ENCODE results near the gene OR5K4.

Gene OR5K4, protein sequence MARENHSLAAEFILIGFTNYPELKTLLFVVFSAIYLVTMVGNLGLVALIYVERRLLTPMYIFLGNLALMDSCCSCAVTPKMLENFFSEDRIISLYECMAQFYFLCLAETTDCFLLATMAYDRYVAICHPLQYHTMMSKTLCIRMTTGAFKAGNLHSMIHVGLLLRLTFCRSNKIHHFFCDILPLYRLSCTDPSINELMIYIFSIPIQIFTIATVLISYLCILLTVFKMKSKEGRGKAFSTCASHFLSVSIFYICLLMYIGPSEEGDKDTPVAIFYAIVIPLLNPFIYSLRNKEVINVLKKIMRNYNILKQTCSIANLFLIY

DNA sequence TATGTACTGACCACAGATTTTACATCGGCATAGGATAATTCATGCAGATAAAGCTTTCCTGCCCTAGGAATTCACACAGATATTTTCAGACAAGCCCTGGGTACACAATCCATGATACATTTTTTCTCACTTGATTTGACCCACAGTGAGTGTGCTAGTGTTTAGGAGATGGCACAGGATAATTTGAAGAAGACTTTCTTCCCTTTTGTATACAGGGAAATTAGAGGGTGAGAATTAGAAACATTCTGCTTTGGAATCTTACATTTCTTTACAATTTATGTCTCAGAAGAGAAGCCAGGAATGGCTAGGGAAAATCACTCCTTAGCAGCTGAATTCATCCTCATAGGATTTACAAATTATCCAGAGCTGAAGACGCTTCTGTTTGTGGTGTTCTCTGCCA is at the start of gene OR5K4:
Gene OR5K4, plus strand, starts transcription at position 301 of the 400 bp plus-strand sequence. Its CDS starts 0 bp downstream, at position 301.
- DNase-seq: no peak

DNA sequence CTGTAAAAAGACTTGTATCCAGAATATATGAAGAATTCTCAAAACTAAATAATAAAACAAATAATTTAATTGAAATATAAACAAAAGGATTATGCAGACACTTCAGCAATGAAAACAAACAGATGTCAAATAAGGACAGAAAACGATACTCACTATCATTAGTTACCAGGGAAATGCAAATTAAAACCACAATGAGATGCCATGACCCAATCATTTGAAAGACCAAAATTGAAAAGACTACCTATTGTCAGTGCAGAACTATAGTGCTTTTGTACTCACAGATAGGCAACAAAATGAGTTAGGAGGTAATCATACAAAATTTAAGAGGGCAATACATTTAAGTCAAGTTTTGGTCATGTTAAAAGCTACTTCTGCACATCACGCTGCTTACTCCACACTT is 31.6 kb upstream of the OR5K4 start:
- no peak for DNase-seq

DNA sequence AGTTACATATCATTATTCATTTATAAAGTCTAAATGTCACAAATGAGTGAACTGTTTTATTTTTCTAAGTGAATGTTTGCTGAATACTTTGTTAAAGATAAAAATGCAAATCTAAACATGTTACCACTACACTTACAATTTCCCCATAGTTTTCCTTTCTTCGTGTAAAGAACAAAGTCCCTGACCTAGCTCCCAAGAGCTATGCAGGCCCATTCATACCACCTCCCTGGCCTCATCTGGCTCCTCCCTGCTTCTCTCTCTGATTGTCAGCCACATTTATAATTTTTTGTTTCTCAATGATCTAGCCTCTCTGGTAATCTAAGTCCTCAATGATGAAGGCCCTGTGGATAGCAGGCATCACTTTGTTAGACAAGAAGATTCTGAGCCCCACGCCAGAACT is 31.0 kb upstream of the OR5K4 start:
- no peak for DNase-seq

DNA sequence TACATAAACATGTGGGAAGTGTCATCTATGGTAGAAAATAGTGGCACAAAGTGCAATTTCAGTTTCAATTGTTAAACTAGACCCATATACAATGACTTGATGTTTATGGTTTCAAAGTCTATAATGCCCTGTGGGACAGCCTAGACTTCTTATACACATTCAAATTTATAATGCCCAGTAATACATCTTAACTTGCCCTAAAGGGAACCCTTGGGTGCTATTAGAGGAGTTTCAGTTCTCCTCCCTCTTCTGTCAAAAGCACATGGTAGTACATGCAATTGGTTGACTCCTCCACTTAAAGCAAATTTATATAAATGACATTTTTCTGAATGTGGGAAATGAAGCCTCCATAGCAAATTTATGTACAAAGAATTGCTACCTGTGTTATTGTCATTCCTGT is 30.2 kb upstream of the OR5K4 start:
- no peak for DNase-seq

DNA sequence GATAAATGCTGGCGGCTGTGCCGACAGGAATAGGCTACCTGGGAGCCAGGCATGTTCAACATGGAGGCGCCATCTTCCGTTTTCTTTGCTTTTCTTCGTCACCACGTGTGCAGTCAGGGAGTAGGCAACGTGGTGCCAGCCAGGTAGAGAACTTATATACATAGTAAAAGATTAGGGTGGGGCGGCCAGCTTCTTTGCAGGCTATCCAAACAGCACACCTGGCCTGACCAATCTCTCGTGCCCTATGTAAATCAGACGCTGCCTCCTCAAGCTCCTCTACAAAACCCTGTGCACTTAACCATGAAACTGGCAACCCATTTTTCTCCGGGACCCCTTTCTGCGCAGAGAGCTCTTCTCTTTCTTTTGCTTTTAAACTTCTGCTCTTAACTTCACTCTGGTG is 28.6 kb upstream of the OR5K4 start:
- no peak for DNase-seq

- no peak for DNase-seq
Measured at GRCh38 chr3:98326105-98326893, 27.4 kb upstream of the OR5K4 start.

GRCh38 chr3:98326945-98327344 is 26.7 kb upstream of the OR5K4 start:
- DNase-seq: no peak

DNA sequence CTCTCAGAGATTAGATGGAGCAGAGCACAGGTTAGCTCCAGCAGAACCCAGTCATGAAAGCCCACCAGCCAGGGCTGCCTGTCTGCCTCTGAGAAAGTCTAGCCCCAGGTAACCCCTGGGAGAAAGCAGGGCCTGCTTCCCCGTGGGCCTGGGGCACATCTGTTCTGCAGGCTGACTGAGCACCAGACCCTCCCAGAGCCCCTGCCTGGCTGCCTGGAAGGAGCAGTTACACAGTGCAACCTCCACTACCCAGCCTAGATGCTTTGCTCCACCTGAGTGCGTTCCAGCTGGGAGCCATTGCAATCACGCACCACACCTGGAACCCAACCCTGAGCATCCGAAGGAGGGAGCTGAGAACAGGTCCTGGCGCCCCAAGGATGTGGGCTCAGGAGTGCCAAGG is 24.7 kb upstream of the OR5K4 start:
- no peak for DNase-seq

DNA sequence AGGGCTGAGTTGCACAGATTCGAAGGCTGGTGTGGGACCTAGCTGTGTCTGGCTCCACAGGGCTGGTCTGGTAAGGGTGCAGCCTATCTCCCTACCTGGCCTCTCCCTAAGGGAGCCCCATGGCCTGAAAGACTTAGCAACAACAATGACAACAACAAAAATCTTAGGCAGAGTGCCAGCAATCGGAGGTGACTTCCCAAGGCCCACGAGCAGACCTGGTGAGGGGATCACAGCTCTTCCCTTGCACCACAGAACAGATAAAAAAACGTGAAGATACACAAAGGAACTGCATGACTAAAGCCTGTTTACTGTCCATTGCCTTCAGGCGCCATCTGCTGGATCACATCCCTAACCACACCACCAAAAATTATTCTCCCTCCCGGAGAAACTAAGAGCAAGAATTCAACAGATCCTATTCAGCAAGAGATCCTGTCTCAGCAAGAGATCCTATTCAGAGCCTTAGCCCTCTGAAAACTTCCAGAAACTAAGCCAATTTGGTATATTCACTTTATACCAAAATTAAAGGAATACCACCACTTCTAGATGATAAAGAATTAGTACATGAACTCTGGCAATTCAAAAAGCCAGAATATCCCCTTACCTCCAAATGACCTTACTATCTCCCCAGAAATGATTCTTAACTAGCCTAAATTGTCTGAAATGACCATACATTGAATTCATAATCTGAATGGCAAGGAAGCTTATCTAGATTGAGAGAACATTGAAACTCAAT is 24.1 kb upstream of the OR5K4 start:
- DNase-seq: peak; percentile 35 to 75

- no peak for DNase-seq
Measured at GRCh38 chr3:98331329-98331728, 22.3 kb upstream of the OR5K4 start.

DNA sequence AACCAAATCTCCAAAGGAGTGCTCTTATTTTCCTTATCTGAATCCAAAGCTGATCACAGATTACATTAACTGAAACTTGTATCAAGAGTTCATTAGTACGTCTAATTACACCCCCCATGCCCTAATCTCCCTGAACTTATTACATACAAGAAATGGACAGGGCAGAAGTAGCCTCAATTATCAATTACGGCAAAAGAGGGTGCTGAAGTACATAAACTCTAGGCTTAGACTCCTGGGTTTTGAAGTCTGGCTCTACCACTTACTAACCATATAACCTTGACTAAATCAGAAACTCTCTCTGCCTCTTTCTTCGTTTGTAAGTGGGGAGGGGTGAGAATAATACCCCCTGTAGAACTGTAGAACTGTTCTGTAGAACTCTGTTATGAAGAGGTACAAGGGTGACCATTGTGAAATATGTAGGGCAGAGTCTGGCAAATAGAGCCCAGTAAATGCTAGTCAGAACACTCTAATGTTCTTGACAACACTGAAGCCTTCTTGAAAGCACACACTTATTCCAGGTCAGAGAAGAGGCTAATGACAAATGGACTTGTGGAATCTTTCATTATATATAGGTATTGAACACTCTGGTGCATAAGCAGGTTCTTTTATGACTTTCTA is 19.6 kb upstream of the OR5K4 start:
- DNase-seq: no peak

DNA sequence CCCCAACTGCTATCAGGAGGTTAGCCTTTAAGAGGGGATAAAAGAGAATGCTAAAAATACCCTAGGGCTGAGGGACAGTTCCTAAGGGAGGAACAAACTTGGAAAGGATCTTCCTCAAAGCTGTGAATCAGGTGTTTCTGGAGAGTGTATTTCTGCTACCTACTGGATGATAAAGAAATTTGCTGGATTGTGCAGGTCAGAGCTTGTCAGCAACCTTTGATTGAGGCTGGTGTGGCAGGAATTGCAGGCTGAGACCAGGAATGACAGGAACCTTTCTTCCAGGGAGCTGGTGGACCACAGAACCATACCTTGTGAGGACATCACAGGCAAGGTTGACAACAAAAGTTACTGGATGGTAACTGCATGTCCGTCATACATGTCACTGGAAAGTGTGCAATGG is 14.6 kb upstream of the OR5K4 start:
- DNase-seq: no peak

DNA sequence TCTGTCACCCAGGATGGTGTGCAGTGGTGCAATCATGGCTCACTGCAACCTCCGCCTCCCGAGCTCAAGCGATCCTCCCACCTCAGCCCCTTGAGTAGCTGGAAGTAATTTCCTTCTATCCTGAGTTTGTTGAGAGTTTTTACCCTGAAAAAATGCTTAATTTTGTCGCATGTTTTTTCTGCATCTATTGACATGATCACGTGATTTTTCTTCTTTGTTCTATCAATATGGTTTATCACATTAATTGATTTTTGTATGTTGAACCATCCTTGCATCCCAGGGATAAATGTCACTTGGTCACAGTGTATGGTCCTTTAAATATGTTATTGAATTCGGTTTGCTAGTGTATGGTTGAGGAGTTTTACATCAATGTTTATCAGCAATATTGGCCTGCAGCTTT is 11.9 kb upstream of the OR5K4 start:
- no peak for DNase-seq

- DNase-seq: peak; percentile 80 to 81
Measured at GRCh38 chr3:98343647-98344507, 9.8 kb upstream of the OR5K4 start.

- DNase-seq: no peak
Measured at GRCh38 chr3:98350082-98350481, 3.6 kb upstream of the OR5K4 start.

DNA sequence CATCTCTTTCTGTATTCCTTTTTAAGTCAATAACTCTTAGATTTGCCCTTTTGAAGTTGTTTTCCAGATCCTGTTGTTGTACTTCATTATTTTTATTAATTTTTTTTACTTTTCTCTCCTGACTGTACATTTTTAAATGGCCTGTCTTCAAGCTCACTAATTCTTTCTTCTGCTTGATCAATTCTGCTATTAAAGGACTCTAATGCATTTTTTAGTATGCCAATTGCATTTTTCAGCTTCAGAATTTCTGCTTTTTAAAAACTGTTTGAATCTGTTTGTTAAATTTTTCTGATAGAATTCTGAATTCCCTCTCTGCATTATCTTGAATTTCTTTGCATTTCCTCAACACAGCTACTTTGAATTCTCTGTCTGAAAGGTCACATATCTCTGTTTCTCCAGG is 5.6 kb downstream of the OR5K4 start:
- no peak for DNase-seq

DNA sequence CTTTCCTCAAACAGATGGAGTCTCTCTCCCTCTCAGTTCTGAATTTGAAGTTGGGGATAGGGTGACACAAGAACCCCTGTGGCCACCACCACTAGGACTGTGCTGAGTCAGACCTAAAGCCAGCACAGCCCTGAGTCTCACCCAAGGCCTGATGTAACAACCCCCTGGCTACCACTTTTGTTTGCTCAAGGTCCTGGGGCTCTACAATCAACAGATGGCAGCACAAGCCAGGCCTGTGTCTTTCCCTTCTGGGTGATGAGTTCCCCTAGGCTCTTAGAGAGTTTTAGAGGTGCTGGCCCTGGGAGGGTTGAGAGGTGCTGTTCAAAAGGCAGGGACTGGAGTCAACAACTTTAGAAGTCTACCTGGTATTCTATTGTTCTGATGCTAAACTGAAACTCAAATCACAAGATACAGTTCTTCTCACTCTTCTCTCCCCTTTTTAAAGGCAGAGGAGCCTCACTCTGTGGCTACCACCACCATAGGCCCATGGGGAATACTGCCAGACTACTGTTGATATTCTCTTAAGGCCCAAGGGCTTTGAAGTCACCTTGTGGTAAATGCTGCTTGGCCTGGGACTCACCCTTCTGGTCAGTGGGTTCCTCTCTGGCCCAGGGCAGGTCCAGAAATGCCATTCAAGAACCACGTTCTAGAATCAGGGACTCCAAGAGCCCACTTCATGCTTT is 6.5 kb downstream of the OR5K4 start:
- DNase-seq: no peak

GRCh38 chr3:98360681-98361080 is 7.0 kb downstream of the OR5K4 start:
- DNase-seq: no peak

GRCh38 chr3:98361289-98361688 is 7.6 kb downstream of the OR5K4 start:
- DNase-seq: no peak

- no peak for DNase-seq
Measured at GRCh38 chr3:98367464-98368246, 14.0 kb downstream of the OR5K4 start.

- no peak for DNase-seq
Measured at GRCh38 chr3:98371186-98371585, 17.5 kb downstream of the OR5K4 start.
